GM12878 (cell line): ENCODE measurements around the gene DRC1.

Experiments
- IRF3 ChIP-seq: fragments of 450-650 bp; IDR thresholded peaks from 2 replicates; pipeline ENCODE4 v1.6.1; 2014; ENCODE audit warnings: mild to moderate bottlenecking
- KAT2A ChIP-seq: conservative IDR thresholded peaks from 2 replicates; pipeline ENCODE4 v1.6.1; 2011; ENCODE audit warnings: low read depth, low read length; ENCODE audit not compliant: control insufficient read depth
- NFIC ChIP-seq: IDR thresholded peaks from 2 replicates; pipeline ENCODE4 v1.6.1; 2012; ENCODE audit warnings: low read depth, mild to moderate bottlenecking, inconsistent platforms, low read length, moderate library complexity
- PAX5 ChIP-seq: IDR thresholded peaks from 2 replicates; pipeline ENCODE4 v1.6.1; 2011; ENCODE audit warnings: low read depth, low read length, borderline replicate concordance
- ZBTB33 ChIP-seq: fragments of 450-650 bp; IDR thresholded peaks from 2 replicates; pipeline ENCODE4 v1.6.1; 2017; ENCODE audit warnings: mild to moderate bottlenecking
- TF ChIP-seq, protein P1 (sequence below), 3 experiments: IDR thresholded peaks in 2 of 3; conservative IDR thresholded peaks in 1 of 3; 2 replicates each; pipeline ENCODE4 v1.5.1; 2011; ENCODE audit warnings: low read depth in 3 of 3, low read length in 3 of 3, mild to moderate bottlenecking in 3 of 3, control low read depth in 2 of 3, moderate library complexity in 2 of 3, inconsistent platforms in 1 of 3, mixed read lengths in 1 of 3; ENCODE audit not compliant: control insufficient read depth in 2 of 3, insufficient read depth in 1 of 3; ENCODE audit errors: extremely low read depth in 1 of 3
- TF ChIP-seq, protein P2 (sequence below): IDR thresholded peaks from 2 replicates; pipeline ENCODE4 v1.6.1; 2012; ENCODE audit warnings: low read depth, low read length, improper control_type of control experiment

DNA sequence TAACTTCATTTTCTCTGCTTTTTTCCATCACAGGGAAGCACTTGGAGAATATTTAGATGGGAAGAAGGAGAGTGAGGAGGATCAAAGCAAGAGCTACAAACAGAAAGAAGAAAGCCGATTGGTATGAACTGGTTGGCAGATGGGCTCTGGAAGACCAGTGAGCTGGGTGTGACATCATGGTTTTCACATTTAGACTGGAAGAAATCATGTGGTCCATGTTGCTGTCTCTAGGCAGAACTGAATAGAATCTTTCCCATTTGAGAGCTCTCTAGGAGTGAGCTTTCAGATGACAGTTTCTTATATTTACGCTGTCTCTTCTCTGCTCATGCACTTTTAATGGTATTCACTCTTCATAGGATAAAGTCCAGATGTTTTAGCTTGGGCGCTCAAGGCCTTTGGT, 12.6 kb downstream of the DRC1 start:
- TF ChIP-seq IRF3, result no peak
- no peak for TF ChIP-seq KAT2A
- TF ChIP-seq, protein P1, sequence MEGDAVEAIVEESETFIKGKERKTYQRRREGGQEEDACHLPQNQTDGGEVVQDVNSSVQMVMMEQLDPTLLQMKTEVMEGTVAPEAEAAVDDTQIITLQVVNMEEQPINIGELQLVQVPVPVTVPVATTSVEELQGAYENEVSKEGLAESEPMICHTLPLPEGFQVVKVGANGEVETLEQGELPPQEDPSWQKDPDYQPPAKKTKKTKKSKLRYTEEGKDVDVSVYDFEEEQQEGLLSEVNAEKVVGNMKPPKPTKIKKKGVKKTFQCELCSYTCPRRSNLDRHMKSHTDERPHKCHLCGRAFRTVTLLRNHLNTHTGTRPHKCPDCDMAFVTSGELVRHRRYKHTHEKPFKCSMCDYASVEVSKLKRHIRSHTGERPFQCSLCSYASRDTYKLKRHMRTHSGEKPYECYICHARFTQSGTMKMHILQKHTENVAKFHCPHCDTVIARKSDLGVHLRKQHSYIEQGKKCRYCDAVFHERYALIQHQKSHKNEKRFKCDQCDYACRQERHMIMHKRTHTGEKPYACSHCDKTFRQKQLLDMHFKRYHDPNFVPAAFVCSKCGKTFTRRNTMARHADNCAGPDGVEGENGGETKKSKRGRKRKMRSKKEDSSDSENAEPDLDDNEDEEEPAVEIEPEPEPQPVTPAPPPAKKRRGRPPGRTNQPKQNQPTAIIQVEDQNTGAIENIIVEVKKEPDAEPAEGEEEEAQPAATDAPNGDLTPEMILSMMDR (IDR thresholded peaks at IDR 0.05 in 2 of 3, conservative IDR thresholded peaks at IDR 0.05 in 1 of 3; ENCODE audit: control insufficient read depth in 2 of 3, extremely low read depth in 1 of 3, insufficient read depth in 1 of 3, low read depth in 3 of 3, low read length in 3 of 3), result no peak
- no peak for TF ChIP-seq NFIC
- TF ChIP-seq, protein P2, sequence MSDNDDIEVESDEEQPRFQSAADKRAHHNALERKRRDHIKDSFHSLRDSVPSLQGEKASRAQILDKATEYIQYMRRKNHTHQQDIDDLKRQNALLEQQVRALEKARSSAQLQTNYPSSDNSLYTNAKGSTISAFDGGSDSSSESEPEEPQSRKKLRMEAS, result no peak
- TF ChIP-seq PAX5, result no peak
- TF ChIP-seq ZBTB33, result no peak
